GM18526 (cell line): ENCODE data around the gene CCDC167.

Experiments
- POLR2A ChIP-seq: IDR thresholded peaks from 3 replicates; pipeline ENCODE4 v1.6.1; 2011; ENCODE audit not compliant: insufficient read length; ENCODE audit errors: extremely low read depth

The CCDC167 gene

DNA sequence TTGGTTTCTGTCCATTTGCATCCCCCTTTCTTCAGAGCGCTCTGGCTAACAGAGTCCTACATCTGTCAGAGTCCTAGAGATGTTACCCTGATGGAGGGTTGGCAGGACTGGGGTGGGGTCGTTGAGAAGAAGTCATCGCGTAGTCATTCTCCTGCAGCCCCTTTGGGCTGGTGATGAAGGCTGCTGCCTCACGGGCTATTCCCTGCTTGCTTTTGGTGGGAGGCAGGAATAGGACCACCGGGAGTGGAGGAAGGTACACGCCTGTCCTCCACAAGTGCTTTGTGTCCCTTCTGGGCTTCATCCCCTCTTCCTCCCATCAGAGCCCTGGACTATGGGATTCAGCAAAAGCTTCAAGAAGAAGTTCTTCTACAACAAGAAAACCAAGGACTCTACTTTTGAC is 20.9 kb downstream of the CCDC167 start:
- TF ChIP-seq POLR2A, result no peak

DNA sequence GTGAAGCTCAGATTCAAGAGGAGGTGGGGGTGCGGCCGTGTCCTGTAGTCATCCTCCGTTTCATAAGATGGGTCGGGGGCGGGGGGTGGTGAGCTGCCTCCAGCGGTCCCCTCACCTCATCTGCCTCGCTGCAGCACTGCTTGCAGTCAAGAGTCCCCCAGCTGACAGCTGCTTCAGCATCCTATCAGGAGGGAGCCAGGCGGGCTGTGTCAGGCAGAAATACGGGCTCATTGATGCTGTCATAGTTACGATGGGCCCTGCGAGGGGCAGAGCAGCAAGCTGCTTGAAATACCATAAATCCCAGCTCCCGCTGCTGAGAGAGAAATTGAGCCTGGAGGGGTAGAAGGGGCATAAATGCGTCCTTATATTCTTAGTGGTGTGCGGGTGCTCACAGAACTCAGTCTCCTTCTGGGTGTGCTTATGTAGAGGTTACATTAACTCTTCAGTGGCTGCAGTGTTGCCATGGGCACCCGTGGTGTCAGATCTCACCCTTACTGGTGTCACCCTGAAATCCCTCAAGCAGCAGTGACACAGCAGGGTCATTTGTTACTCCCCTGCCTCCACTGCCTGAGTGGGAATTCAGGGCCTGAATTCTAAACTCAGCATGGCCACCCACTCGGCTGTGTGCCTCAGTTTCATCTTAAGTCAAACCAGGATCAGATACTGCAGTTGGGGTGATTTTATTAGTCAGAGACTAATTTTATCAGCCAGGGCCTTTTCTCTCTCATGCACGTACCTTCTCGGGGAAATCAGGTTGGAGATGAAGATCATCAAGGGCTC is 21.8 kb downstream of the CCDC167 start:
- no peak for TF ChIP-seq POLR2A

DNA sequence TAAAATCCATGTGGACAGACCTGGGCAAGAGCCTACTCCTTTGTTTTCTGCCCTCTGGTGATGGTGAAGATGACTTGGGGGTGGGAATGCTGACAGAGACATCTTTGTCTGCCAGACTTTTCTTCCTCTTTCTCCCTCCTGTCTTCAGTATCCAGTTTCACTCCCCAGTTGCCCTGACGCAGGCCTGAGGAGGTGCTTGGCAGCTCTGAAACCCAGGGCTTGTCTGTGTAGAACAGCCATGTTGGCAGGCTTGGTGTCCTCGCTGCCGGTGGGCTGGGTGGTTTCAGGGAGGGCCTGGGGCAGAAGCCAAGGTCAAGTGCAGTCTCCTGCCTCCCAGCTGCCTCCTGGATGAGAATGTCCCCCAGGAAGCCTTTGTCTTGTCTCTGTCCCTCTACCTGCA is 22.5 kb downstream of the CCDC167 start:
- TF ChIP-seq POLR2A, result no peak

DNA sequence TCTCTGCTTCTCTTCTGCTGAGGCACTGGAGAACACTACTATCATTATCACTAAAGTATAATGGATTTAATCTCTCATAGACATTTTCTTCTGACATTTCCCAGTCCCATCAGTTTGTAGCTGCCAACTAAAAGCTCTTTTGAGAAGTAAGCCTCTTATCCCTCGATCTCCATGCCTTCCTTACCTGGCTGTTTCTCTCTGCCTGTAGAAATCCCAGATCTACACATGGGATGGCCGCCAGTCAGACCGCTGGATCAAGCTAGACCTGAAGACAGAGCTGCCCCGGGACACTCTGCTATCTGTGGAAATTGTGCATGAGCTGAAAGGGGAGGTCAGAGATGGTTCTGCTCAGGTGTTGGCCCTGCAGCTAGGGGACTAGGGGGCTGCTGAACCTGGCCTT is 25.4 kb downstream of the CCDC167 start:
- TF ChIP-seq POLR2A, result no peak

DNA sequence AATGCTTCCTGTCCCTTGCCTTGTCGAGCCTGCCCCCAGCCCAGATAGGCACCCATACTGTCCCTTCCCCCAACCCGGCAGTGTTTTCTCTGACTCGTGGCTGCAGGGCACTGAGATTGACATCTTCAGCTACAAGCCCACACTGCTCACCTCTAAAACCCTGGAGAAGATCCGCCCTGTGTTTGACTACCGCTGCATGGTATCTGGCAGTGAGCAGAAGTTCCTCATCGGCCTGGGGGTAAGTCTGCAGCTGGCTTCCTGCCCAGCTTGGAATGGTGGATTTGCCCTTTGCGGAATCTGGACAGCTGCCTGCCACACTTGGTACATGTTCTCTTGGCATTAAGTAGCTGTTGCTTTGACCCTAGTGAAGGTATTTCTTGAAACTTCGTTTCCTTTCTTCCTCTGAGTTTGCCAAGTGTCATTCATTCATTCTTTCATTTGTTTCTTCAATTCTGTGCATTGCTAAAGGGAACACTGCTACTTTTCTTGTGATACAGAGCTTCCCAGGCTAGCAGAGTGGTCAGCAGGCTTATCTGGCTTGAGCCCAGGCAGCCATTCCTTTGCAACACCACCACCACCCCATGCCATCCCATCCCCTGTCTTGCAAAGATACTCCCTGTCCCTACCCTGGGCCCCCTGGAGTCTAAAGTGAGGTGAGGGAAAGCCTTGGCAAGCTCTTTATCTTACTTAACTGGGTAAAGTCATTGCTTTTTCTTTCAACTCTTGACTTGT is 26.2 kb downstream of the CCDC167 start:
- no peak for TF ChIP-seq POLR2A

DNA sequence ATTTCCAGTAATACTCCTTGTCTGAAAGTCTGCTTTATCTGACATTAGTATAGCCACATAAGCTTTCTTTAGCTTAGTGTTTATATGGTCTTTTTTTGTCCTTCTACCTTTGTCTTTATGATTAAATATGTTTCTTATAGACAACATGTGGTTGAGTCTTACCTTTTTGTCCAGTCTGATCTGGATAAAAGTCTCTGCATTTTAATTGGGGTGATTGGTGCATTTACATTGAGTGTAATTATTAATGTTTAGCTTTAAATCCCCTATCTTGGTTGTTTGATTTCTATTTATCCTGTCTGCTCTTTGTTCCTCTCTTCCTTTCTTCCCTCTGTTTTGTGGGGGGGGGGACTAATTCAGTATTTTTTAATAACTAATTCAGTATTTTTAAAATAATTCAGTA is 32.0 kb downstream of the CCDC167 start:
- no peak for TF ChIP-seq POLR2A

DNA sequence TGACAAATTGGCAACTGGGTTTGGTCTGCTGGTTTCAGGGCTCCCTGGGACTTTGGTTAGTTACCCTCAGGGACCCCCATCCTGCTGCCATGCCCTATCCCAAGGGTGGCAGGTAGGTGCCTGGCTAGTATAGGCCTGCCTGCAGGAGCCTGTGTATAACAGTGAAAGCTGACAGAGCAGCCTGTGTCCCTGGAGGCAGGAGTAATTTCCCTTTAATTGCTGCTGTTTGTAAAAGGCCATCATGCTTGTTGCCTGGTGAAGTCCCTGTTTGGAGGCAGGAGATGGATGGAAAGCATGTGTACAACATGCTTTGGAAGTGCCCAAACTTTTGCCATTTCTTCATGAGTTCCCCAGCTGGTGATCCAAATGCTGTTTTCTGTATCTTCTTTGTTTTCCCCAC is 36.6 kb downstream of the CCDC167 start:
- TF ChIP-seq POLR2A, result no peak

DNA sequence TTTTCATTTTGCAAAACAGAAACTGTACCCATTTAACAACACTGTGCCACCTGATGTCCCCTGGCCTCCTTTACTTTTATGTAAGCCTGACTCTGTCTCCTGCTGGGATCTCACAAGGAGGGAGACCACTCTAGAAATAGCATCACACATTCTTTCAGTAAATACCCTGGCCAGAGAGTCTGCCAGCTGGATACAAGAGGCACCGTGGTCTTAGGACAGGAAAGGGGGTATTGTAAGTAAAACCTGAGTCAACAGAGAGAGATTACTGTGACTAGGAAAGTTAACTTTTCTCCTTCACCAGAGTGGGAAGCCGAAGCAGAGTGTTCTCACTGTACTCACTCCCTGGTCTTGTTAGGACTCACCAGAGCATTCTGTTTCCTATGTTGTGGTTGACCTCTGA is 38.9 kb downstream of the CCDC167 start:
- TF ChIP-seq POLR2A, result no peak

DNA sequence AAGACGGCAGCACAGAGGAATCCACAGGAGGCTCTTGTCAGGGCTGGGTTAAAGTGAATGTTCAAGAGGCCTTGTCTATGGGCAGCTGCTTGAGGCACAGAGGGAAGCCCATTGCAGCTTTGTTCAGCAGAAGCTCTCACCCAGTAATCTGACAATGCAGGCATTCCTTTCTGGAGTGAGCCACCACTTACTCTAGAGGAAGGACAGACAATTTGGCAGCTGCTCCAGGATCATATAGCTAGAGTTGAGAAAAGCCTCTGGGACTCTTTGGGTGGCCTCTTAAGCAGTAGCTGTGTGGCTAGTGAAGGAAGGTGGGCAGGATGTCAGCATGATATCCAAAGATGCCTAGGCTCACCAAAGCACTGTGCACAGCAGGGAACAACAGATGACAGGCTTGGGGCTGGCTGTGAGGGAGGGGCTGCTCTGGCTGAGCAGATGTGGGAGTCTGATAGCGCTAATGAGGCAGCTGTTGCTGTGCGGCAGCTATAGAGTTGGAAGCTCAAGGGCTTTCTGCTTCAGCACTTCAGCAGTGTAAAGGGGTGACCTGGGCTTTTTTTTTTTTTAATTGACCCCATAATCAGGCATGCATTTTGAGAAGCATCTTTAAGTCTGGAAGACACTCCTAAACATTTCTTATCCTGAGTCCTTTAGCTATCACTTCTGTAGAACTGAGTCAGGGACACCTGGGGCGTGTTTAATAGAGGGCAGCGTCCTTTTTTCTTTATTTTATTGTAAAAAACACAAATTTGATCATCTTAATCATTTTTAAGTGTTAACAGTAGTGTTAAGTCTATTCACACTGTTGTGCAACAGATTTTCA is 39.5 kb downstream of the CCDC167 start:
- TF ChIP-seq POLR2A, result no peak

DNA sequence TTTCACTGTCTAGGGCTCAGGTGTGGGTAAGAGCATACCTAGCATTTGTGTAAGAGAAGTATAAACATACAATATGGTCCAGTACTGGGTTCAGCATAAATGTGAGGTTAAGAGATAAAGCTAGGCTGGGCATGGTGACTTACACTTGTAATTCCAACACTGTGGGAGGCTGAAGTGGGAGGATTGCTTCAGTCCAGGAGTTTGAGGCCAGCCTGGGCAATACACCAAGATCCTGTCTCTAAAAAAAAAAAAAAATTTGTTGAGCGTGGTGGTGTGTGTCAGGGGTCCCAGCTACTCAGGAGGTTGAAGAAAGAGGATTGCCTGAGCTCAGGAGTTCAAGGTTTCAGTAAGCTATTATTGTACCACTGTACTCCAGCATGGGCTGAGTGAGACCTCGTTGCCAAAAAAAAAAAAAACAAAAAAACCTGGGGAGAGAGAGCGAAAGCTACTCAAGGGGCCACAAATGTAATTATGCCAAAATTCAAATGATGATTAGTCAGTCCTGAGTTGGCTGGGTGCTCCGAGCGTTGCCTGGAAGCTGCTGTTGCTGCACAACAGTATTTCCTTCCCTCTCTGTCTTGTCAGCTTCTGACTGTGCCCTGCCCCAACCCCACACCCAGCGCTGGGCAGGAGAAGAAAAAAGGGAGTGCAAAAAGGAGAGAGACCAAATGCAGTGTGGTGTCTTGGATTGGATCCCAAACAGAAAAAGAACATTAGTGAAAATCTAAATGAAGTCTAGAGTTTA is 42.7 kb downstream of the CCDC167 start:
- no peak for TF ChIP-seq POLR2A

DNA sequence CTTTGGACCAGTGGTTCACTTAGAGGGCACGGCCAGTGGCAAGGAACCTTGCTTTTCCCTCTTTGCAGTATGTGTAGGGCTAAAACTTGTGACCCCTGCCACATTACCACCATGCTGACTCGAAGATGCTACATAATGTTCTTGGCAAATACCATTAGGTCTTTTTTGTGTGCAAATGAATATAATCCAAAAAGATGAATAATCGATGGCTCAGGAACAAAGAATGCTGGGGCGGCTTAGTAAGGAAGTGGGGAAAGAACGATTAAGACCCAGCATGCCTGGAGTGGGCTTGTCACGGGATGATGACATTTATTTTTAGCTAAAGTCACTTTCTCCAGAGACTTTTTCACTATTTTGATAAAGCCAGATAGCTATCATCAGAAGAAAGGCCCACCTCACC is 43.6 kb downstream of the CCDC167 start:
- no peak for TF ChIP-seq POLR2A

DNA sequence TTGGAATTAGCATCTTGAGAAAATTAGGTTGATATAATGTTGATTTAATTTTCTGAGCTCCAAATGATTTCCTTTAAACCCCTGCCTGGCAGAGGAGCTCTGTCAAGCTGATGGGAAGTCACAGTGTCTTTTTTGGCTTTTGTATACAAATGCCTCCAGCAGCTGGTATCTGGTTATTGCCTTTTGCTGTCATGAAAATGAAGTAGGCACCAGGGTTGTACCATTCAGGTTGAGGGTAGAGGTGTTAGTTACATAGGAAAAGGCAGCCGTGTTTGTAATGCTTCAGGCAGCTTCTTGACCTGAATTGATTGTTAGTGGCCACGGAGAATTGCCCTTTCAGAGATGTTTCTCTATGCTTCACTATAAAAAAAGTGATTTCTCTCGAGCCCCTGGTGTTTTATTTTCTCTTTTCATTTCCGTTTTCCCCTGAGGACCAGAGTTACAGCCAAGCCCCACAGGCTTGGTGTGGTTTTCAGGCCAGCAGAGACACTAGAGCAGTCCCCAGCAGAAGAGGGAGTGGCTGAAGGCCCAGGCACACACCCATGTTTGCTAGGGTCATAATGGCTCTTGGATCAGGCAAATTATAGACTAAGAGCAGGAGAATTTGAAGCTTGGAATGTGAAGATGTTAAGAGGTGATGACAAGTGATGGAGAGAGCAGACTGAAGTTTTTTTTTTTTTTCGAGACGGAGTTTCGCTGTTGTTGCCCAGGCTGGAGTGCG is 45.1 kb downstream of the CCDC167 start:
- TF ChIP-seq POLR2A, result no peak

DNA sequence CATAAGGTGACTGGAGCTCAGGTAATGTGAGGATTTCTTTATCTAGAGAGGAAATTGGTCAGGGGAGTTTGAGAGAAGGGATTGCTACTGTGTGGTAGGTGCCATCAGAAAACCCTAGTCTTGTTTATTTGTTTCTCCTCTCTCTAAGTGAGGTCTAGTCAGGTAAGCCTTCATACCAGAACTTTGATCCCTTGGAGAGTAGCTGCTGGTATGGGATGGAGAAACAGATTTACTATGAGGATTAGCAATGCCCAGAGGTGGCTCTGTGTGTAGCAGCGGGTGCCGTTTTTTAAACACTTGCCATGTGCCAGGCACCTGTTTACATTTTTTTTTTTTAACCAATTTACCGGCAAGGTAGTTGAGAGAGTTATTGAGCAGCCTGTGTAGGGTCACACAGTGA is 47.2 kb downstream of the CCDC167 start:
- no peak for TF ChIP-seq POLR2A

DNA sequence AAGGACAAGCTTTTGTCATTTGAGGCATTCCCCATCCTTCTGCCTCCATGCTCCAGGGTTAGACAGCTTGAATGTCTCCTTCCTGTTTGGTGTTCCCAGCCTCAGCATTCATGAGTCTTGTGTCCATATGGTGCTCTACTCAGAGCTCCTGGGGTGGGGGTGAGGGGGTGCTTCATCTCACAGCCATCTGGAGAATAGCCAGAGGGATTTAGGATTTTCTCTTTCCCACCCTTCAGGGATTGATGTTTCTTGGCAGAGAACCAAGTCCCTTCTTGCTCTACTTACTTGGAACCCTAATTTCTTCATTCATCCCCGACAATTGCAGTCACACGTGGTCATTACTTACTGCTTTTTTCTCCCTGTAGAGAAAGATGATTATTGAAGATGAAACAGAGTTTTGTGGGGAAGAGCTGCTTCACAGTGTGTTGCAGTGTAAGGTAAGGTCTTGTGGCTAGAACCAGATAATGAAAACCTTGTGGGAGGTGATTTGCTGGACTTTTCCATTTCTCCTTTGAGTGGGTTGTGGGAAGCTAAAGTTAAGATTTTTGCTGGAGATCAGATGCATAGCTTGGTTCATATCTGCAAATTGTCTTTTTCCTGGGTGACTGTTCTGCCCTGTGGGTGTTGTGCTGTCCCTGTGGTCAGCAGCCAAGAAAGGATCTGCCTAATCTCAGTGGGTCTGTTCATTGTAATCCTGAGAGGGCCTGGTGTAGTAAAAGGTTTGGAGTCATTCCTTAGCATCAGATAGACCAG is 48.1 kb downstream of the CCDC167 start:
- no peak for TF ChIP-seq POLR2A
